ENCODE data around the gene SCYGR7. TPM values are rescaled to one million over a fixed set of nuclear protein-coding genes. Genes with fewer than 3 reads are reported as not detected.
A peak's percentile ranks its signal among the peaks of the same experiment; 100 is the strongest.

Gene SCYGR7
- total and polyA plus RNA-seq, 10 of the 15 experiments (the other 5 are each of a cell fraction or from before 2014, with no cell fraction given): not detected

DNA sequence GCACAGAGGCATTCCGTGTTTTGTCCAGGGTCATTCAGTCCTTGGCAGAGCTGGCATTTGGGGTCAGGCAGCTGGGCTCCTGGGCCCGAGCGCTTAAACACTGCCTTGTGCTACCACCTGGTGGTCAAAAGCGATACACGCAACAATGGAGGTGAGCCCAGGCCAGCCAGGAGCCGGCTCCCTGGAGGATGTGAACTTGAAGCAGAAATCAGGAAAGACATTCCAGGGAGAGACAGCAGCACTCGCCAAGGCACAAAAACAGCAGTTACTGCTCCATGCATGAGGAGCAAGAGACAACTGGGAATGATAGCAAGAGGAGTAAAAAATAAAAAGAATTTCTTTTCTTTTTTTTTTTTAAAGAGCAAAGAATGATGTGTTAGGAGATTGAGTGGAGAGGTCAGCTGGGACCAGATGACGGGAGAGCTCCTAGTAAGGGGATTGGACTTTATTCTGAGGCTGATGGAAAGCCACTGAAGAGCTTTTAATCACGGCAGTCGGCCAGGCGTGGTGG lies 38.3 kb downstream of the SCYGR7 start (continued):
- TF ChIP-seq BCLAF1 (IDR thresholded peaks at IDR 0.05): no peak
- TF ChIP-seq MTA2 (IDR thresholded peaks at IDR 0.05; ENCODE audit: low read depth): no peak
- 0 out of 2 replicates have a peak, but pooled peaks have one; percentile 42 for TF ChIP-seq RFX5 (IDR thresholded peaks at IDR 0.05; ENCODE audit: low read depth, low read length)

DNA sequence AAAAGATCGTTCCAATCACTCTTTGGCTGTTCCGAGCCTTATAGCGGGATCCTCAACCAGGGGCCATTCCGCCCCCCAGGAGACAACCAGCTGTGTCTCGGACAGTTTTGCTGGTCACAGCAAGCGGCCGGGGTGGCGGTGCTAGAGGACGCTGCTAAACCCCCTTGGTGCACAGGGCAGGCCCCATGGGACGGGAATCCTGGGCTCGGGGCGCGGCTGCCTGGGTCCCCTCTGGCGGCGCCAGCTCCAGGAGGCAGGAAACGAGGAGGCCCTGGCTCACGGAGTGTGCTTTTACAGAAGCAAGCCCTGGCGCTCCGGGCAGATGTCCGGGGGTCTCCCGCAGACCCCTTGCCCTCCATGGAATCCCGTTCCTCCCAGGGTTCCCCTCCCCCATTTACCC lies 39.7 kb downstream of the SCYGR7 start:
- CTCF ChIA-PET: interaction anchor here (0.9 to 13.3 kb wide), 6 partner anchors 95 to 381 kb away, joined by 3 to 387 read pairs (median 68); no protein-coding TSS in a partner anchor
- SMC1A ChIA-PET (ENCODE audit: uncharacterized antibody, unreplicated experiment): interaction anchor here (1.0 to 6.5 kb wide), 4 partner anchors 14 to 288 kb away, joined by 5 to 64 read pairs (median 30); no protein-coding TSS in a partner anchor
- RAD21 ChIA-PET (ENCODE audit: unreplicated experiment): interaction anchor here (0.9 to 3.7 kb wide), 3 partner anchors 88 to 114 kb away, joined by 3 to 56 read pairs (median 3); no protein-coding TSS in a partner anchor
- in situ Hi-C loops (cut with MboI): loop anchor here (5.0 to 10.0 kb wide), 4 partner anchors 106 to 633 kb away; no protein-coding TSS in a partner anchor
- BruUV-seq (replicated peaks): no TSS peak
- no peak overlapping the region for H3K4me2 ChIP-seq (ENCODE audit: control insufficient read depth, insufficient read depth)
- intact Hi-C loops (cut with micrococcal nuclease; ENCODE audit: unreplicated experiment): loop anchor here (2.0 to 5.0 kb wide), 2 partner anchors 295 to 531 kb away; partner anchors contain the start of gene AGFG1
- no peaks in the 10 kb centered on the region for H3K9me3 ChIP-seq (replicated peaks; ENCODE audit: control insufficient read depth, insufficient read depth, low read length)
- H3K4me1 ChIP-seq (ENCODE audit: control insufficient read depth, insufficient read depth, low read length): no peaks in the 10 kb centered on the region
- no peaks in the 10 kb centered on the region for H4K20me1 ChIP-seq (ENCODE audit: control insufficient read depth, insufficient read depth)
- no peak overlapping the region for H2AFZ ChIP-seq (ENCODE audit: control insufficient read depth, low read depth, low read length)
- no peak for FAIRE-seq
- no peak overlapping the region for H3K9ac ChIP-seq (ENCODE audit: control insufficient read depth, insufficient read depth, low read length)
- no peak overlapping the region for H3K27ac ChIP-seq (ENCODE audit: control insufficient read depth, insufficient read depth)
- no peaks in the 10 kb centered on the region for H3K79me2 ChIP-seq (ENCODE audit: control insufficient read depth, insufficient read depth, low read length)
- H3K27me3 ChIP-seq (replicated peaks in 1 of 2; ENCODE audit: control insufficient read depth in 2 of 2, insufficient read depth in 2 of 2, low read length in 1 of 2): no peaks in the 10 kb centered on the region
- POLR2A ChIA-PET: no interaction called here
- H3K4me3 ChIP-seq: no peak overlapping the region
- no peak for ATAC-seq
- 83% methylated on average over 16 of the region's 22 CpGs for WGBS (ENCODE audit: insufficient coverage, insufficient replicate concordance, low lambda C conversion rate, missing lambda C conversion rate)
- H3K36me3 ChIP-seq (ENCODE audit: control insufficient read depth in 2 of 2, insufficient read depth in 2 of 2, low read length in 1 of 2): no peaks in the 10 kb centered on the region
- DNase-seq (ENCODE audit: low read depth, low spot score): no peak
- TF ChIP-seq HDAC6 (IDR thresholded peaks at IDR 0.05; ENCODE audit: unreplicated experiment) (no peak), CBX3 (IDR thresholded peaks at IDR 0.05; ENCODE audit: borderline replicate concordance, low read depth) (no peak), BMI1 (IDR thresholded peaks at IDR 0.05; ENCODE audit: borderline replicate concordance) (no peak), BCLAF1 (IDR thresholded peaks at IDR 0.05) (no peak), CREB1 (IDR thresholded peaks at IDR 0.05; ENCODE audit: low read depth) (no peak), RAD21 (IDR thresholded peaks at IDR 0.05; ENCODE audit: insufficient read depth, low read depth, low read length) (no peak), HSF1 (IDR thresholded peaks at IDR 0.05; ENCODE audit: low read depth, low read length) (no peak), IKZF2 (IDR thresholded peaks at IDR 0.05) (no peak)
- TF ChIP-seq, protein P1, sequence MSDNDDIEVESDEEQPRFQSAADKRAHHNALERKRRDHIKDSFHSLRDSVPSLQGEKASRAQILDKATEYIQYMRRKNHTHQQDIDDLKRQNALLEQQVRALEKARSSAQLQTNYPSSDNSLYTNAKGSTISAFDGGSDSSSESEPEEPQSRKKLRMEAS (IDR thresholded peaks at IDR 0.05; ENCODE audit: low read depth, low read length): no peak

Measured in GM12878 (cell line).